OCI-LY1 (cell line): ENCODE data around the gene GRAMD1A.

Experiments used
- CTCF ChIP-seq: fragments of 200-600 bp; sonication (generic), shearing (Covaris generic); IDR thresholded peaks from 2 replicates; pipeline ENCODE4 v1.5.1; 2017; ENCODE audit warnings: mild to moderate bottlenecking, antibody characterized with exemption, low read length, moderate library complexity, mixed read lengths
- EZH2 ChIP-seq: fragments of 200-600 bp; sonication (generic), shearing (Covaris generic); IDR thresholded peaks from 2 replicates; pipeline ENCODE4 v1.8.0; 2017; ENCODE audit warnings: borderline replicate concordance, mixed run types, mild to moderate bottlenecking, antibody characterized with exemption, low read length, moderate library complexity, mixed read lengths

GRCh38 chr19:35026418-35026817 is 26.3 kb downstream of the GRAMD1A start:
- TF ChIP-seq CTCF = no peak
- TF ChIP-seq EZH2 = no peak
